UCSD-AML1 (cell line): ENCODE data around the gene NPIPA1.
"Not testable (repeated sequence)": the region's sequence is repeated elsewhere in the genome, so short reads cannot be mapped to it uniquely, and the experiment has no call there.

Experiments used
- DNase-seq: peaks from one replicate; lab custom pipeline; 2025; ENCODE audit not compliant: unreplicated experiment; lab: John Stamatoyannopoulos, UW

NPIPA1 gene

DNA sequence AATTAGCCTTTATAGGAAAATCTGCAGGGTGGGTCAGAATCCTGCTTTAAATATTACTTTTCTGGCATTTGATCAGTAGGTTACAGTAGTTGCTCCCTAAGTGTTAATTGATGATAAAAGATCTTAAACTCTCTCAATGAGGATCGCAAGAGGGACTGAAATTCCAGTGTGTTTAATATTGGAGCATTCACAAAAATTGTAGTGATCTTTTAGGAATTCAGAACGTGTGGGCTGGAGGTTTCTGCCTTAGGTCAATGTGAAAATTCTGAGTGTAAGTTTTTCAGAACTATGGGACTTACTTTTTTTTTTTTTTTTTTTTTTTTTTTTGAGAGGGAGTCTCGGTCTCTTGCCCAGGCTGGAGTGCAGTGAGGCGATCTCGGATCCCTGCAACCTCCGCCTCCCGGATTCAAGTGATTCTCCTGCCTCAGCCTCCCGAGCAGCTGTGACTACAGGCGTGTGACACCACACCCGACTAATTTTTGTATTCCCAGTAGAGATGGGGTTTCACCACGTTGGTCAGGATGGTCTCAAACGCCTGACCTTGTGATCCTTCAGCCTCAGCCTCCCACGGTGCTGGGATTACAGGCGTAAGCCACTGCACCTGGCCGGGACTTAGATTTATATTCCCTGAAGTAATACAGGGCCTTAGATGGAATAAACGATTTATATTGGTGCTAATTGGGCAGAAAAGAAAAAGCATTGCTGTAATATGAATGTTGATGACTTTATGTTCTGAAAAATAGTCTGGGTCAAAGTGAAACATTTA lies 39.9 kb downstream of the NPIPA1 start:
- not testable (repeated sequence) for DNase-seq

GRCh38 chr16:14978281-14978680 lies 41.0 kb downstream of the NPIPA1 start:
- DNase-seq: not testable (repeated sequence)

DNA sequence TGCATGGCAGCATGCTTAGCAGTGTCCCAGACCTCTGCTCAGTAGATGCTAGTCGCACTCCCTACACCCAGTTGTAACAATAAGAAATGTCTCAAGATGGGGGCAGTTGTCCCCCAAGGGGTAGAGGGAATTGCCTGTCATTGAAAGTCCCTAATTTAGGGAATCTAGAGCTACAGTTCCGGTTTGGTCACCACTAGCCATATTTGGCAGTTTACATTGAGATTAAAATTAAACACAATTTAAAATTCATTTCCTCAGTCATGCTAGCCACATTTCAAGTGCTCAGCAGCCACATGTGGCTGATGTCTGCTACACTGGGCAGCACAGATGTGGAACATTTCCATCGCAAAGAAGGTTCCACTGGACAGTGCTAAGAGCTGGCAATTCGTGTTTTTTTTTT lies 41.7 kb downstream of the NPIPA1 start:
- not testable (repeated sequence) for DNase-seq

GRCh38 chr16:14981234-14981633 lies 44.0 kb downstream of the NPIPA1 start:
- DNase-seq: not testable (repeated sequence)

DNA sequence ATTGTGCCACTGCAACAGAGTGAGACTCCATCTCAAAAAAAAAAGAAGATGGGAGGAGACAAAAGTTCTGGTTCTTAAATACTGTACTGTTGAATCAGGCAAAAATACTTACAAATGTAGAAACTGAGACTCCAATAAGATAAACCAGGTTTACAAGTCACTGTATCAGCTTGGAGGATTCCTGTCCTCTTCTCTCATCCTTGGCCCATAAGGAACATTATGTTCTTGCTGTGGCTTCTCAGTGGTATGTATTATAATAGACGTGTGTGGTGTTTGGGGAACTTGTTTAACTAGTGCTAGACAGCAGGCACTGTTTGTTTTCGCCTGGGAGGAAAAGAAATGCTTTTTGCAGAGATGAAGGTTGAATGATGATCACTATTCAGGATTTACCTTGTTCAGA lies 45.3 kb downstream of the NPIPA1 start:
- not testable (repeated sequence) for DNase-seq

DNA sequence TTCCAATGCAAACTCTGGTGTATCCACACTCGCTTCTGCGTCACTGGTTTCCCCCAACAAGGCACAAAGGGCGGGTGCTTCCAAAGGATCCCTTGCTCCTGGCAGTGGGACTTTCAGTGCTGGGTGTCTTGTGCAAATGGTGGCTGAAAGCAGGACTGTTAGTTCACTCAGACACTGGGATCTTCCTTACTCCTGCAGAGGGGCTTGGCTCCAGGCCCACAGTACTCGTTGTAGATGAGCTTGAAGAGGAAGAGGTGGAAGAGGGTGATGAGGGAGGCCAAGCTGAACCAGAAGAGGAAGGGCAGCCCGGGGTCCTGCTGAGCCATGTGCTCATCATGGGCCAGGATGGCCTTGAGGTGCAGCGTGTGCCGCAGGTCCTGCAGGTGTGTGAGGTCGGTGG lies 50.8 kb downstream of the NPIPA1 start:
- not testable (repeated sequence) for DNase-seq

- DNase-seq: not testable (repeated sequence)
These were observed 51.5 kb downstream of the NPIPA1 start for GRCh38 chr16:14988661-14989191.

DNA sequence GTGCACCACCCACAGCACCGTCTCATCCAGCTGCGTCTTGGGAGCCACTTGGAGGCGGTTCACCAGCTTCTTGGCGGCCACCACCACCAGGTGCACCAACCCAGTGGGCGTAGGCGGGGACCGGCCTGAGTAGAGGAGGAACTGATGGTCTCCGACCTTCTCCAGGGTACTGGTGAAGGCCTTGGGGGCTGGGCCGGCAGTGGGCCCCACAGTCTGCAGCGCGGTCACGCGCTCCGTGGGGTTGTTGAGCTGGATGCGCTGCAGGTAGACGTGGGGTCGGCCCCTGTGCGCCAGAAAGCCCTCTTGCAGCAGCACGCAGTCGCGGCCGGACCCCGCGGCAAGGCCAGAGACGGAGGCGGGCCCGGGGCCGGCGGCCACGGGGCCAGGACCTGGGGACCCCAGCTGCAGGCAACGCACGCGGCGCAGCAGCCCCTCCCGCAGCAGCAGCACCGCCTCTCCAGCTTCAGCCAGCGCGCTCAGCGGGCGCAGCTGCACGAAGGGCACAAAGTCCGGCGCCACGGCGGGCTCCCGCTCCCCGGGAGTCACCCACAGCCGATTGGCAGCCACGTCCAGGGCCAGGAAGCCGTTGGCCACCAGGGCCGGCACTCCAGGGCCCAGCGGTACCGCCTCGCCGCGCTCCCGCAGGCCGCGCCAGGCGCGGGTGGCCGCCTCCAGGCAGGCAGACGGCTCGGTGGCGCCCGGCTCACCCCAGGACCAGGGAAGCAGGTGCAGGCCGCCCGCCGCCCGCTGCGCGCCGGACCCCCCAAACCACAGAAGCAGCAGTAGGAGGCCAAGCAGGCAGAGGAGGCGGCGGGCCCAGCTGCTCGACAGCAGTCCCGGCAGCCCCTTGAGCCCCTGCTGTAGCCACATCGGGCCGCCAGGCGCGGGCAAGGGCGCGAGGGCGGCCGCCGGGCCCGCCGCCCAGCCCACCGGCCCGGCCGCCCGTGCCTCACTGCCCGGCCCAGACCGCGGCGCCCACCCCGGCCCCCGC lies 52.3 kb downstream of the NPIPA1 start:
- DNase-seq: not testable (repeated sequence)

DNA sequence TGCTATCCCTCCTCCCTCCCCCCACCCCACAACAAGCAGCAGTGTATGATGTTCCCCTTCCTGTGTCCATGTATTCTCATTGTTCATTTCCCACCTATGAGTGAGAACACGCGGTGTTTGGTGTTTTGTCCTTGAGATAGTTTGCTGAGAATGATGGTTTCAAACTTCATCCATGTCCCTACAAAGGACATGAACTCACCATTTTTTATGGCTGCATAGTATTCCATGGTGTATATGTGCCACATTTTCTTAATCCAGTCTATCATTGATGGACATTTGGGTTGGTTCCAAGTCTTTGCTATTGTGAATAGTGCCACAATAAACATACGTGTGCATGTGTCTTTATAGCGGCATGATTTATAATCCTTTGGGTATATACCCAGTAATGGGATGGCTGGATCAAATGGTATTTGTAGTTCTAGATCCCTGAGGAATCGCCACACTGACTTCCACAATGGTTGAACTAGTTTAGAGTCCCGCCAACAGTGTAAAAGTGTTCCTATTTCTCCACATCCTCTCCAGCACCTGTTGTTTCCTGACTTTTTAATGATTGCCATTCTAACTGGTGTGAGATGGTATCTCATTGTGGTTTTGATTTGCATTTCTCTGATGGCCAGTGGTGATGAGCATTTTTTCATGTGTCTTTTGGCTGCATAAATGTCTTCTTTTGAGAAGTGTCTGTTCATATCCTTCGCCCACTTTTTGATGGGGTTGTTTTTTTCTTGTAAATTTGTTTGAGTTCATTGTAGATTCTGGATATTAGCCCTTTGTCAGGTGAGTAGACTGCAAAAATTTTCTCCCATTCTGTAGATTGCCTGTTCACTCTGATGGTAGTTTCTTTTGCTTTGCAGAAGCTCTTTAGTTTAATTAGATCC lies 56.3 kb downstream of the NPIPA1 start:
- not testable (repeated sequence) for DNase-seq

- not testable (repeated sequence) for DNase-seq
These were observed 59.5 kb downstream of the NPIPA1 start for GRCh38 chr16:14996702-14997101.

GRCh38 chr16:14998300-14998699 lies 61.1 kb downstream of the NPIPA1 start:
- DNase-seq: not testable (repeated sequence)

- DNase-seq: not testable (repeated sequence)
These were observed 62.6 kb downstream of the NPIPA1 start for GRCh38 chr16:14999845-15000244.
